ENCODE data around the gene RPL35.
A peak's percentile ranks its signal among the peaks of the same experiment; 100 is the strongest.

The RPL35 gene

DNA sequence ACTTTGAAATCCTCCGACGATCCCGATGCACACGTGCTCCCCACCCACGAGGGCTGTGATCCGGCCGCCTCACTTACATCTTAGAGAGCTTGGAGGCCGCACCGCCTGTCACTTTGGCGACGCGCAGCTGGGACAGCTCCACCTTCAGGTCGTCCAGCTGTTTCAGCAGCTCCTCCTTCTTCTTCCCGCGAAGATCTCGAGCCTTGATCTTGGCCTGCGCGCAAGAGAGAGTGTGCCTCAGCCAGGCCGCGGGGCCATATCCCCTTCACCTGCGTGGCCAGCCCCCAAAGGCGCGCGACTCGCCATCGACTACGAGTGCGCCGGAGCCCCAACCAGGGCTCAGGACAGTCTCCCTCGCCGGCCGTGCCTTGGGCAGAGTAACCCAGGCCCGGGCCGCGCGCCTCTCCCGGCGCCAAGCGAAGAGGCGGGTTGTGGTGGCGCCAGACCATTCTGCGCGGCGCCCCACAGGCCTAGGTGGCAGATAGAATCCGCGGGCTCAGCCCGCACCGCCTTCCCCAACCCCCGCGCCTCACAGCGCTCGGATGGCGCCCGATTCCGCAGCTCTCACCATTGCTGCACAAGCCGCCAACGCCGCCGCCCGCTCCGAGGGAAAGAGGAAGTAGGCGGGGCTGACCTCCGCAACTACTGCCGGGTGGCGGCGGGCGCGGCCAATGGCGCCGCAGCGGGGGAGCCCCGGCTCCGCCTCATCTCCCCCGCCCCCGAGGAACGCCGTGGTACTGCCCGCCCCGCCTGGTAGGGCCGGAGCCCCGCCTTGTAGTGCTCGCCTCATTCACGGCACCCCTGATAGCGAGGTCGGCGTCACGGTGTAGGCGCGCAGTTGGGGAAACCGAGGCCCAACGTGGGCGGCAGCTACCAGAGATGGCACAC, at the start of gene RPL35, which contains the start of gene ARPC5L:
TSS of gene RPL35 (minus strand) at position 616 of the 888 bp plus-strand sequence. CDS start at position 571, 45 bp downstream.
TSS of gene ARPC5L (plus strand) at position 789 of the 888 bp plus-strand sequence. CDS start 7,161 bp downstream, outside the sequence.
- peak; percentile 99 for DNase-seq (ENCODE audit: low spot score)
- TF ChIP-seq, protein P1, sequence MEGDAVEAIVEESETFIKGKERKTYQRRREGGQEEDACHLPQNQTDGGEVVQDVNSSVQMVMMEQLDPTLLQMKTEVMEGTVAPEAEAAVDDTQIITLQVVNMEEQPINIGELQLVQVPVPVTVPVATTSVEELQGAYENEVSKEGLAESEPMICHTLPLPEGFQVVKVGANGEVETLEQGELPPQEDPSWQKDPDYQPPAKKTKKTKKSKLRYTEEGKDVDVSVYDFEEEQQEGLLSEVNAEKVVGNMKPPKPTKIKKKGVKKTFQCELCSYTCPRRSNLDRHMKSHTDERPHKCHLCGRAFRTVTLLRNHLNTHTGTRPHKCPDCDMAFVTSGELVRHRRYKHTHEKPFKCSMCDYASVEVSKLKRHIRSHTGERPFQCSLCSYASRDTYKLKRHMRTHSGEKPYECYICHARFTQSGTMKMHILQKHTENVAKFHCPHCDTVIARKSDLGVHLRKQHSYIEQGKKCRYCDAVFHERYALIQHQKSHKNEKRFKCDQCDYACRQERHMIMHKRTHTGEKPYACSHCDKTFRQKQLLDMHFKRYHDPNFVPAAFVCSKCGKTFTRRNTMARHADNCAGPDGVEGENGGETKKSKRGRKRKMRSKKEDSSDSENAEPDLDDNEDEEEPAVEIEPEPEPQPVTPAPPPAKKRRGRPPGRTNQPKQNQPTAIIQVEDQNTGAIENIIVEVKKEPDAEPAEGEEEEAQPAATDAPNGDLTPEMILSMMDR (IDR thresholded peaks at IDR 0.05; ENCODE audit: extremely low read depth, missing control alignments): no peak

DNA sequence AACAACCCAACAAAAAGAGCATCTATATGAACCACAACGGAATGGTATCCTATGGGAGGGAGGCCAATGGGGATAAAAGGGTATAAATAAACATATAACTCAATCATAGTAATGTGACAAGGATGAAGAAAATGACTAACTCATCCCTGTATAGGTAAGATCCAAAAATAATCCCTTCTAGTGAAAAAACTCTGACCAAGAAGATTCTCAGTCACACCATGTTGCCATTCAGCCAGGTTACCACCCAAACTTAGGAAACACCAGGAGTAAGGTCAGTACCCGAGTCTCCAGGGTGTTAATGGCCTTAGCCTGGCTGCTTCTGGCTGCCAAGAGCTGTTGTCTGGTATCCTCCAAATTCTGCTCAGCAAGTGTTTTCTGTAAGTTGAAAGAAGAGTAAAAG, 46.3 kb upstream of the RPL35 start:
- TF ChIP-seq, protein P1 (IDR thresholded peaks at IDR 0.05; ENCODE audit: extremely low read depth, missing control alignments): no peak
- DNase-seq (ENCODE audit: low spot score): no peak

DNA sequence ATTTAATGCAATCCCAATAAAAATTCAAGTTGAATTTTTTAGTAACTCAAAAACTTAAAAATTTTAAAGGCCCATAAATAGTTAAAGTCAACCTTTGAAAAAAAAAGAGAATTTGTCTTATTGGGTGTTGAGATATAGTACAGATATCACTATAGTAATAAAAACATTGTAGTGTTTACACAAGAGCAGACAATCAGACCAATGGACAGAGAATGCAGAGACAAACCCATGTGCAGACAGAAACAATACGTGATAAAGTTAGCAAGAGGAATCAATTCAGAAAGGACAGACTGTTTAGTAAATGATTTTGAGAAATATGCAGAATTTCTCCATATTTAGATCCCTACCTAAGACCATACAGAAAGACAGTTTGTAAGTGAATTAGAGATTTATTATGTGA, 45.2 kb upstream of the RPL35 start:
- TF ChIP-seq, protein P1 (IDR thresholded peaks at IDR 0.05; ENCODE audit: extremely low read depth, missing control alignments): no peak

DNA sequence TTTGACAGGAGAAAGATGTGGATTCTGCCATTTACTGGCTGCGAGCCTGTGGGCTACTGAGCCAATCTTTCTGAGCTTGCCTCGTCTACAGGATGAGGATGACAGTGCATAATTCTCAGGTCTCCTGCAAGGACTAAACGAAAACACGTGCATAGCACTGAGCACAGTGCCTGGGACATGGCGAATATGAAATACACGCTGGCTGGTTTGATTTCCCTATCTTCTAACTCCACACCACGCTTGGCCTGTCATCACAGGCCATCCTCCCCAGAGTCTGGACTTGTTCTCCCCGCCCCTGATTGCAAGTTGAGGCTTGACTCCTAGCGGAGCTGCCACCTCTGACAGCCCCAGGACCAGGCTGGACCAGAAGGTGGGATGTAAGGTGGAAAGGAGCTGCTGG, 38.1 kb upstream of the RPL35 start:
- TF ChIP-seq, protein P1 (IDR thresholded peaks at IDR 0.05; ENCODE audit: extremely low read depth, missing control alignments): no peak
- DNase-seq (ENCODE audit: low spot score): no peak

More for the DNA sequence above, 45.2 kb upstream of the RPL35 start:
- no peak for DNase-seq (ENCODE audit: low spot score)

DNA sequence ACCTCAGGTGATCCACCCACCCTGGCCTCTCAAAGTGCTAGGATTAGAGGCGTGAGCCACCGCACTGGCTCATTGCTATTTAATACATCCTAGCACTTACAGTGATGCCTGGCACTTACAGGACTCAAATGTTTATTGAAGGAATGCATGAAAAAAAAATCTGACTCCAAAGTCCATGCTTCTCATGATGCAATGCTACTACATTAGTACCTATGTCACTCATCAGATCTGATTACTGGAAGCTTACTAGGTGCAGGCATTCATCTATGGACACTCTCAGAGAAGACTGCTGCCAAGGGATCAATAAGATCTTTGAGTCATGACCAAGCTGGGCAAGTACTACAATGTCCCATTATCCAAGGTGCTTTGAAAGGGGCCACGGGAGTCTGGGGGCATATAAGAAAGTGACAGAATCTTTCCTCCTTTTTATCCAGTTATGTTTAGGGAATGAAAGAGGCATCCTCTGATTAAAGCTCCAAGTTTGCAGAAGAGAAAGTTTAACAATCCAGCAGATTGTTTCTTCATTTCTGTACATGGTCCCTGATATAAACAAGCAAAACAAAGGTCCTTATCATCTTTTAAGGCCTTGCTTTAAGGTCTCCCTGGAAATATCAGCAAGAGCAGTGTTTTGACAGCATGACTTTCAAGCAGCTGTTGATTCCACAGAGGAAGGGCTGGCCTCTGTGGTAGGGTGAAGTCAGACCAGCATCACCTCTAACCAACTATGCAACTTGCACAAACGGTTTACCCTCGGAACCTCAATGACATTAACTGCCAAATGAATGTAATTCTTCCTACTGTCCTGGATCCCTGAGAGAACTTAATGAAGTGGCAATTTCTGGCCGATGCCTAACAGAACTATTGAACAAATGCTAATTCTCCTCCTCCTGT, 36.1 kb upstream of the RPL35 start:
- no peak for DNase-seq (ENCODE audit: low spot score)
- TF ChIP-seq, protein P1 (IDR thresholded peaks at IDR 0.05; ENCODE audit: extremely low read depth, missing control alignments): no peak

DNA sequence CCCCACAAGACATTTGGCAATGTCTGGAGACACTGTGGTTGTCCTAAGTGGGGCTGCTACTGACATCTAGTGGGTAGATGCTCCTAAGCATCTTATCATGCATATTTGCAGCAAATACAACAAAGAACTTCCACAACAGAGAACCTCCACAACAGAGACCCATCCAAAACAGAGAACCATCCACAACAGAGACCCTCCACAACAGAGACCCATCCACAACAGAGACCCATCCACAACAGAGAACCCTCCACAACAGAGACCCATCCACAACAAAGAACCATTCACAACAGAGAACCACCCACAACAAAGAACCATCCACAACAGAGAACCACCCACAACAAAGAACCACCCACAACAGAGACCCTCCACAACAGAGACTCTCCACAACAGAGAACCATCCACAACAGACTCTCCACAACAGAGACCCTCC, 33.0 kb upstream of the RPL35 start:
- peak; percentile 27 for DNase-seq (ENCODE audit: low spot score)
- TF ChIP-seq, protein P1 (IDR thresholded peaks at IDR 0.05; ENCODE audit: extremely low read depth, missing control alignments): peak; percentile 24
